SK-N-SH (cell line): ENCODE measurements around the gene DMD. TPM values are rescaled to one million over a fixed set of nuclear protein-coding genes. Genes with fewer than 3 reads are reported as not detected.

ENCODE experiments used
- CTCF ChIA-PET: fragments of 300-600, 350-600 bp; formaldehyde crosslinking; extraction: SDS; loops from one replicate; lab custom pipeline; 2021; lab: Yijun Ruan, JAX
- POLR2A ChIA-PET: fragments of 350-600 bp; sonication (Branson Sonifier 250); formaldehyde crosslinking; extraction: SDS; loops from one replicate; lab custom pipeline; 2020; ENCODE audit warnings: antibody characterized with exemption, inconsistent platforms; lab: Yijun Ruan, JAX
- DNase-seq: peaks from one replicate; pipeline ENCODE4 v3.0.0; 2012
- H2AFZ ChIP-seq: fragments of 200-600 bp; sonication (generic); 2 replicates; pipeline ENCODE4 v1.8.1; 2016; ENCODE audit warnings: antibody characterized with exemption, mild to moderate bottlenecking, low read depth
- H3F3A ChIP-seq: fragments of 200-600 bp; sonication (generic); replicated peaks from 2 replicates; pipeline ENCODE3; 2016; ENCODE audit warnings: antibody characterized with exemption, mild to moderate bottlenecking; ENCODE audit not compliant: insufficient read depth
- H3K27ac ChIP-seq, 2 experiments: fragments of 200-500 bp in 1 of 2; fragments of 200-600 bp in 1 of 2; sonication (Bioruptor generic) in 1 of 2; sonication (generic), shearing (Covaris generic) in 1 of 2; 2 replicates each; pipeline versions ENCODE4 v1.5.1 to v1.6.1; 2014 to 2016; ENCODE audit warnings: low read depth in 2 of 2, inconsistent platforms in 1 of 2, low read length in 1 of 2, mild to moderate bottlenecking in 1 of 2, mixed read lengths in 1 of 2
- H3K27me3 ChIP-seq: fragments of 200-600 bp; sonication (generic), shearing (Covaris generic); 2 replicates; pipeline ENCODE4 v1.6.1; 2016; ENCODE audit warnings: mixed run types; ENCODE audit not compliant: insufficient read depth
- H3K36me3 ChIP-seq, 2 experiments: fragments of 200-500 bp in 1 of 2; fragments of 200-600 bp in 1 of 2; sonication (Bioruptor generic) in 1 of 2; sonication (generic) in 1 of 2; replicated peaks in 1 of 2; 2 replicates each; pipeline versions ENCODE3 to v1.5.1; 2014 to 2016; ENCODE audit warnings: low read length in 1 of 2, mild to moderate bottlenecking in 1 of 2; ENCODE audit not compliant: insufficient read depth in 2 of 2, control insufficient read depth in 1 of 2
- H3K4me1 ChIP-seq, 2 experiments: fragments of 200-500 bp in 1 of 2; fragments of 200-600 bp in 1 of 2; sonication (Bioruptor generic) in 1 of 2; sonication (generic), shearing (Covaris generic) in 1 of 2; 2 replicates each; pipeline versions ENCODE4 v1.5.1 to v1.6.1; 2014 to 2016; ENCODE audit warnings: low read depth in 1 of 2, low read length in 1 of 2, mixed run types in 1 of 2; ENCODE audit not compliant: insufficient read depth in 2 of 2, control insufficient read depth in 1 of 2
- H3K4me2 ChIP-seq: fragments of 200-600 bp; sonication (generic), shearing (Covaris generic); 2 replicates; pipeline ENCODE4 v1.6.1; 2017; ENCODE audit warnings: mixed run types
- H3K4me3 ChIP-seq, 2 experiments: fragments of 200-500 bp in 1 of 2; fragments of 200-600 bp in 1 of 2; sonication (Bioruptor generic) in 1 of 2; sonication (generic), shearing (Covaris generic) in 1 of 2; 2 replicates each; pipeline versions ENCODE4 v1.5.1 to v1.8.1; 2014 to 2016; ENCODE audit warnings: low read depth in 2 of 2, inconsistent platforms in 1 of 2, low read length in 1 of 2, mild to moderate bottlenecking in 1 of 2, mixed read lengths in 1 of 2, moderate library complexity in 1 of 2
- H3K79me2 ChIP-seq: fragments of 200-600 bp; sonication (generic); 2 replicates; pipeline ENCODE4 v1.8.1; 2017; ENCODE audit warnings: mild to moderate bottlenecking; ENCODE audit not compliant: insufficient read depth
- H3K9ac ChIP-seq: fragments of 200-600 bp; sonication (generic); 2 replicates; pipeline ENCODE4 v1.6.1; 2017; ENCODE audit warnings: mixed run types
- H3K9me2 ChIP-seq: fragments of 200-600 bp; sonication (generic); 2 replicates; pipeline ENCODE4 v1.6.1; 2017; ENCODE audit warnings: mixed run types
- H3K9me3 ChIP-seq: fragments of 200-600 bp; sonication (generic); 2 replicates; pipeline ENCODE4 v1.6.1; 2017; ENCODE audit warnings: mixed run types, mild to moderate bottlenecking, moderate library complexity
- H4K20me1 ChIP-seq: fragments of 200-600 bp; sonication (generic); 2 replicates; pipeline ENCODE4 v1.6.1; 2017; ENCODE audit warnings: mild to moderate bottlenecking, mixed run types; ENCODE audit not compliant: insufficient read depth
- FOXJ3 ChIP-seq: sonication (generic); formaldehyde crosslinking; IDR thresholded peaks from 2 replicates; pipeline ENCODE4 v1.5.1; 2020; ENCODE audit warnings: mild to moderate bottlenecking, missing genetic modification reagents
- FOXM1 ChIP-seq: IDR thresholded peaks from 2 replicates; pipeline ENCODE4 v1.4.0; 2012; ENCODE audit warnings: low read depth, mild to moderate bottlenecking
- GATA2 ChIP-seq: sonication (generic); formaldehyde crosslinking; IDR thresholded peaks from 2 replicates; pipeline ENCODE4 v1.5.0; 2020; ENCODE audit warnings: mild to moderate bottlenecking, missing genetic modification reagents
- IRF3 ChIP-seq: fragments of 150-350 bp; IDR thresholded peaks from 2 replicates; pipeline ENCODE4 v1.6.1; 2016; ENCODE audit warnings: mild to moderate bottlenecking, low read depth, low read length
- MAX ChIP-seq: IDR thresholded peaks from 2 replicates; pipeline ENCODE4 v1.4.0; 2012; ENCODE audit warnings: low read depth
- MXI1 ChIP-seq: IDR thresholded peaks from 2 replicates; pipeline ENCODE4 v1.6.1; 2012; ENCODE audit warnings: mild to moderate bottlenecking, low read depth, low read length, improper control_type of control experiment
- PBX3 ChIP-seq: IDR thresholded peaks from 2 replicates; pipeline ENCODE4; 2012
- SIN3A ChIP-seq: IDR thresholded peaks from 2 replicates; pipeline ENCODE4 v1.6.1; 2012; ENCODE audit warnings: low read depth, mild to moderate bottlenecking, low read length, moderate library complexity, borderline replicate concordance
- SMC3 ChIP-seq: IDR thresholded peaks from 2 replicates; pipeline ENCODE4 v1.6.1; 2012; ENCODE audit warnings: low read depth, low read length, improper control_type of control experiment
- TAF1 ChIP-seq: IDR thresholded peaks from 2 replicates; pipeline ENCODE4 v1.6.1; 2012; ENCODE audit warnings: low read depth, mild to moderate bottlenecking, low read length, moderate library complexity, borderline replicate concordance
- USF1 ChIP-seq: IDR thresholded peaks from 2 replicates; pipeline ENCODE4 v1.4.0; 2012; ENCODE audit warnings: low read depth, borderline replicate concordance
- USF2 ChIP-seq: fragments of 150-350 bp; IDR thresholded peaks from 2 replicates; pipeline ENCODE4 v1.6.1; 2017; ENCODE audit warnings: antibody characterized with exemption, low read length, low read depth, borderline replicate concordance
- ZBTB33 ChIP-seq: IDR thresholded peaks from 2 replicates; pipeline ENCODE4 v1.4.0; 2012; ENCODE audit warnings: low read depth, borderline replicate concordance
- WGBS: methylation state at CpG from one replicate; pipeline ENCODE4 v1.1.6; 2017; ENCODE audit warnings: low lambda C conversion rate; 5-methylcytosine and 5-hydroxymethylcytosine counted together
- polyA plus RNA-seq, 3 experiments: library from polyadenylated mRNA; depleted of rRNA; stranded (reverse); fragments of >200 nt; gene quantifications; 2 replicates each; pipeline ENCODE4 v1.2.3, GENCODE V29; 2012

The DMD gene
- polyA plus RNA-seq, 1 of the 3 experiments (the other 2 are of a cell fraction) = 3.9 TPM

GRCh38 chrX:33156152-33156726, 55.1 kb downstream of the DMD start:
- Histone ChIP-seq H4K20me1 (no peaks in the 10 kb centered on the region), H3K4me2 (no peak overlapping the region), H3K9me3 (no peaks in the 10 kb centered on the region), H3K27me3 (no peaks in the 10 kb centered on the region), H3K9me2 (no peaks in the 10 kb centered on the region), H3F3A (no peaks in the 10 kb centered on the region), H3K79me2 (no peaks in the 10 kb centered on the region), H3K4me1 (no peaks in the 10 kb centered on the region), H3K36me3 (no peaks in the 10 kb centered on the region), H2AFZ (no peak overlapping the region)
- ChIA-PET POLR2A (no interaction called here), CTCF (no interaction called here)
- no peak for TF ChIP-seq TAF1
- TF ChIP-seq MXI1 = no peak
- TF ChIP-seq FOXM1 = no peak
- no peak for TF ChIP-seq USF1
- no peak for TF ChIP-seq GATA2
- TF ChIP-seq PBX3 = no peak
- TF ChIP-seq ZBTB33 = no peak
- no peak for TF ChIP-seq SIN3A
- TF ChIP-seq MAX = no peak
- no peak for TF ChIP-seq FOXJ3
- no peak for TF ChIP-seq USF2
- no peak for TF ChIP-seq SMC3
- TF ChIP-seq IRF3 = no peak
- TF ChIP-seq, all 33 proteins: peak for 0
- no peak overlapping the region for H3K4me3 ChIP-seq
- WGBS = 22% methylated on average over 2 of the region's 2 CpGs
- H3K27ac ChIP-seq = no peak overlapping the region
- no peak overlapping the region for H3K9ac ChIP-seq
- DNase-seq = no peak
